GM03348 (cell line): ENCODE results near the gene LSM12.
"Not testable (repeated sequence)": the region's sequence is repeated elsewhere in the genome, so short reads cannot be mapped to it uniquely, and the experiment has no call there.

Experiments used
- DNase-seq: peaks from one replicate; pipeline ENCODE4 v3.0.0; 2012; ENCODE audit warnings: low spot score

Gene LSM12

GRCh38 chr17:44007346-44008204, 58.9 kb downstream of the LSM12 start:
- peak; percentile 41 for DNase-seq

GRCh38 chr17:44006598-44007345, 59.7 kb downstream of the LSM12 start:
- DNase-seq, result peak; percentile 100

GRCh38 chr17:44006272-44006597, 60.2 kb downstream of the LSM12 start:
- DNase-seq, result no peak

- peak; percentile 37 for DNase-seq
These were observed 60.8 kb downstream of the LSM12 start for GRCh38 chr17:44005527-44006271.

GRCh38 chr17:44004761-44005526, 61.5 kb downstream of the LSM12 start:
- no peak for DNase-seq

- no peak for DNase-seq
These were observed 62.3 kb downstream of the LSM12 start, which contains the start of gene NAGS for GRCh38 chr17:44004077-44004760. Gene NAGS, plus strand, starts transcription at chr17:44004622. Its CDS starts 42 bp downstream, at chr17:44004664.

GRCh38 chr17:44002141-44002848, 64.2 kb downstream of the LSM12 start:
- DNase-seq, result peak; percentile 69

- DNase-seq, result no peak
These were observed 65.0 kb downstream of the LSM12 start for GRCh38 chr17:44001461-44001920.

- no peak for DNase-seq
These were observed 65.5 kb downstream of the LSM12 start for GRCh38 chr17:44000871-44001460.

- no peak for DNase-seq
These were observed 66.2 kb downstream of the LSM12 start for GRCh38 chr17:44000141-44000860.

GRCh38 chr17:43999024-43999423, 67.4 kb downstream of the LSM12 start:
- no peak for DNase-seq

GRCh38 chr17:43998552-43998951, 67.9 kb downstream of the LSM12 start:
- DNase-seq, result no peak

- DNase-seq, result not testable (repeated sequence)
These were observed 69.3 kb downstream of the LSM12 start for GRCh38 chr17:43997180-43997579.

GRCh38 chr17:43995150-43995471, 71.4 kb downstream of the LSM12 start:
- DNase-seq, result no peak

GRCh38 chr17:43994272-43995149, 72.0 kb downstream of the LSM12 start:
- DNase-seq, result peak; percentile 91

GRCh38 chr17:43992641-43993040, 73.8 kb downstream of the LSM12 start:
- no peak for DNase-seq

GRCh38 chr17:43988301-43988700, 78.2 kb downstream of the LSM12 start:
- no peak for DNase-seq
